ENCODE data around the gene TGFBR3. TPM values are rescaled to one million over a fixed set of nuclear protein-coding genes. Genes with fewer than 3 reads are reported as not detected.

TGFBR3 gene
- total RNA-seq, 1 experiment from 2014 or later: 14.5 TPM

GRCh38 chr1:91661121-91661520, 224.8 kb downstream of the TGFBR3 start:
- TF ChIP-seq SIN3A (IDR thresholded peaks at IDR 0.05; ENCODE audit: borderline replicate concordance, insufficient read depth, low read depth, low read length) (no peak), POLR2AphosphoS5 (IDR thresholded peaks at IDR 0.05; ENCODE audit: low read depth, low read length) (no peak), TCF7L2 (IDR thresholded peaks at IDR 0.05; ENCODE audit: low read depth, low read length) (no peak), REST (IDR thresholded peaks at IDR 0.05; ENCODE audit: insufficient read depth in 1 of 2, low read depth in 2 of 2, low read length in 1 of 2) (no peak), CTCF (IDR thresholded peaks at IDR 0.05) (no peak)
- ChIA-PET POLR2A (no interaction called here), CTCF (no interaction called here)
- no peaks in the 10 kb centered on the region for H3K9me3 ChIP-seq (ENCODE audit: control insufficient read depth, insufficient read depth, low read depth, low read length)
- intact Hi-C loops (cut with micrococcal nuclease; ENCODE audit: unreplicated experiment): no loop called here
- H3K4me1 ChIP-seq (ENCODE audit: control insufficient read depth, insufficient read depth, low read length): no peaks in the 10 kb centered on the region
- no peak for ATAC-seq
- no peak for DNase-seq (ENCODE audit: low read depth, low spot score)
- no peak overlapping the region for H3K4me3 ChIP-seq (ENCODE audit: low read depth in 2 of 2, low read length in 2 of 2)
- no TSS peak for BruUV-seq (replicated peaks)
- H3K27ac ChIP-seq (ENCODE audit: low read length): no peak overlapping the region
- no peaks in the 10 kb centered on the region for H3K36me3 ChIP-seq (ENCODE audit: control insufficient read depth, insufficient read depth, low read length)
- in situ Hi-C loops (cut with HindIII; ENCODE audit: low pct_unique_long_range_greater_than_20kb, low sequenced_read_pairs): no loop called here
- H3K27me3 ChIP-seq (ENCODE audit: control insufficient read depth, insufficient read depth, low read length): no peaks in the 10 kb centered on the region

GRCh38 chr1:91660708-91661107, 225.2 kb downstream of the TGFBR3 start:
- Histone ChIP-seq H3K27ac (ENCODE audit: low read length) (no peak overlapping the region), H3K27me3 (ENCODE audit: control insufficient read depth, insufficient read depth, low read length) (no peaks in the 10 kb centered on the region), H3K4me3 (ENCODE audit: low read depth in 2 of 2, low read length in 2 of 2) (no peak overlapping the region), H3K4me1 (ENCODE audit: control insufficient read depth, insufficient read depth, low read length) (no peaks in the 10 kb centered on the region), H3K36me3 (ENCODE audit: control insufficient read depth, insufficient read depth, low read length) (no peaks in the 10 kb centered on the region), H3K9me3 (ENCODE audit: control insufficient read depth, insufficient read depth, low read depth, low read length) (no peaks in the 10 kb centered on the region)
- DNase-seq (ENCODE audit: low read depth, low spot score): no peak
- no peak for TF ChIP-seq REST (IDR thresholded peaks at IDR 0.05; ENCODE audit: insufficient read depth in 1 of 2, low read depth in 2 of 2, low read length in 1 of 2)
- TF ChIP-seq SIN3A (IDR thresholded peaks at IDR 0.05; ENCODE audit: borderline replicate concordance, insufficient read depth, low read depth, low read length): no peak
- no peak for TF ChIP-seq CTCF (IDR thresholded peaks at IDR 0.05)
- no peak for TF ChIP-seq POLR2AphosphoS5 (IDR thresholded peaks at IDR 0.05; ENCODE audit: low read depth, low read length)
- BruUV-seq (replicated peaks): no TSS peak
- intact Hi-C loops (cut with micrococcal nuclease; ENCODE audit: unreplicated experiment) (no loop called here), in situ Hi-C loops (cut with HindIII; ENCODE audit: low pct_unique_long_range_greater_than_20kb, low sequenced_read_pairs) (no loop called here)
- ChIA-PET CTCF (no interaction called here), POLR2A (no interaction called here)
- ATAC-seq: no peak

Measured in Panc1 (cell line).